Activated T-helper 9 cell treated with anti-CD3 and anti-CD28 coated beads, Interleukin-2, amount 50 U/mL, for 16 hours (primary cell): Measurements from ENCODE around the gene INPP5A.

ENCODE experiments used
- DNase-seq: peaks from one replicate; pipeline ENCODE4 v3.0.0-alpha.2; 2020; ENCODE audit warnings: low read depth

Gene INPP5A

GRCh38 chr10:132802048-132802447, 264.5 kb downstream of the INPP5A start:
- no peak for DNase-seq

- DNase-seq: no peak
Measured at GRCh38 chr10:132802694-132803320, 265.2 kb downstream of the INPP5A start.

- DNase-seq: no peak
Measured at GRCh38 chr10:132803416-132804210, 266.0 kb downstream of the INPP5A start.

GRCh38 chr10:132804287-132804686, 266.7 kb downstream of the INPP5A start:
- no peak for DNase-seq

GRCh38 chr10:132804785-132805426, 267.3 kb downstream of the INPP5A start:
- no peak for DNase-seq

- DNase-seq: no peak
Measured at GRCh38 chr10:132805599-132805998, 268.0 kb downstream of the INPP5A start.

GRCh38 chr10:132806110-132806509, 268.5 kb downstream of the INPP5A start:
- no peak for DNase-seq

- no peak for DNase-seq
Measured at GRCh38 chr10:132806561-132807003, 269.0 kb downstream of the INPP5A start.

- no peak for DNase-seq
Measured at GRCh38 chr10:132807621-132808049, 270.0 kb downstream of the INPP5A start.

- DNase-seq: no peak
Measured at GRCh38 chr10:132808383-132809231, 271.0 kb downstream of the INPP5A start.

- no peak for DNase-seq
Measured at GRCh38 chr10:132809232-132810140, 271.9 kb downstream of the INPP5A start.

- no peak for DNase-seq
Measured at GRCh38 chr10:132810141-132810806, 272.7 kb downstream of the INPP5A start.

- DNase-seq: no peak
Measured at GRCh38 chr10:132810807-132811700, 273.5 kb downstream of the INPP5A start.

GRCh38 chr10:132811891-132812481, 274.4 kb downstream of the INPP5A start:
- no peak for DNase-seq

- no peak for DNase-seq
Measured at GRCh38 chr10:132812520-132812919, 274.9 kb downstream of the INPP5A start.

GRCh38 chr10:132813001-132813401, 275.4 kb downstream of the INPP5A start:
- no peak for DNase-seq

GRCh38 chr10:132813560-132814468, 276.2 kb downstream of the INPP5A start:
- no peak for DNase-seq

GRCh38 chr10:132814469-132814856, 276.9 kb downstream of the INPP5A start:
- no peak for DNase-seq
